GM21515 (cell line): ENCODE results near the gene UPP1.
"Not testable (repeated sequence)": the region's sequence is repeated elsewhere in the genome, so short reads cannot be mapped to it uniquely, and the experiment has no call there.

Experiments
- ATAC-seq: cut with Tn5 transposase; IDR thresholded peaks from one replicate; pipeline ENCODE4 v1.9.1; 2021; ENCODE audit not compliant: unreplicated experiment

The UPP1 gene

GRCh38 chr7:48089046-48090003, at the start of gene UPP1:
TSS of gene UPP1 (plus strand) at chr7:48089265. CDS start at chr7:48094784, 5,519 bp downstream.
- peak; percentile 60 for ATAC-seq

DNA sequence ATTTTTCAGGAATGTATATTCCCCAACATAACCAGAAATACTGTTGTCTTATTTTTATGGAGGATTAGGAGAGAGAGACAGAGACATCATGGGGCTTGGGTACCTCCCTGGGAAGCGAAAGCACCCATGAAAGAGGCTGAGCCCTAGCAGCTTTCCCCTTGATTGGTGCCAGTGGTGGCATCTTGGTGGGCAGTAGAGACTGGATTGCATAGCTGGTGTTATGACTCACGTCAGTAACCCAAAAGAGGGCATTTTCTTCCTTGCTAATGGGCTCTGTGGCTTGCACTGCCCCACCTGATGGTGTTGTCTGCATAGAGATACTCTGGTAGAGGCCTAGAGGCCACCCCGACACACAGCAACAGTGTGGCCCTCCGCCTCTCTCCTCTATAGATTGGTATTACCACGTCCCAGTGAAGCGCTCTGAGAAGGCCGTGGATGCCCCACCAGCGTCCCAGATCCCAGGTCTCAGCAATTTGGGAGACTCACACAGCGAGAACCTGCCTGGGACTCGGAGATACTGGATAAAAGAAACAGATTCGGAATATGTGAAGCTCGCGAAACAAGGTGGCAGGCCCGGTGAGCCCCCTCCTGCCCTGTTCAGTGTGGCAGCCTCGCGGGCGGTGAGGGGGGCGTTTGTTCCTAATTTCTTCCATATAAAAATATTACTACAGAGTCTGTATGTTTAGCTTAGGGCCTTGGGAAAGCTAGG, 48.0 kb upstream of the UPP1 start:
- no peak for ATAC-seq

DNA sequence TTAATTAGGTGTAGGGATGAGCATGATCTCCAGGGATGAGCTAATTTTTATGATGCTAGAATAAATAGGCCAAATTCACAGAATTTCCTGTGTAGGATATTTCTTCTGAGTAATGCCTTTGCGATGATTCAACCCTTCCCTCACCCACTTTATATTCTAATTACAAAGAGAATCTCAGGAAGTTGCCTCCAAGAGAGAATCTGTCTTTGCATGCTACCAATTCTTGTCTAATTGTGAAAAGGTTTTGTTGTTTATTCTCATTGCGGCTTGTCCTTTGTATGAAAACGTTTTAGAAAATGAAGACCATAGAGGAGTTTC, 47.5 kb upstream of the UPP1 start:
- ATAC-seq, result no peak

GRCh38 chr7:48042216-48042615, 46.8 kb upstream of the UPP1 start:
- ATAC-seq, result no peak

GRCh38 chr7:48042636-48043035, 46.4 kb upstream of the UPP1 start:
- ATAC-seq, result no peak

DNA sequence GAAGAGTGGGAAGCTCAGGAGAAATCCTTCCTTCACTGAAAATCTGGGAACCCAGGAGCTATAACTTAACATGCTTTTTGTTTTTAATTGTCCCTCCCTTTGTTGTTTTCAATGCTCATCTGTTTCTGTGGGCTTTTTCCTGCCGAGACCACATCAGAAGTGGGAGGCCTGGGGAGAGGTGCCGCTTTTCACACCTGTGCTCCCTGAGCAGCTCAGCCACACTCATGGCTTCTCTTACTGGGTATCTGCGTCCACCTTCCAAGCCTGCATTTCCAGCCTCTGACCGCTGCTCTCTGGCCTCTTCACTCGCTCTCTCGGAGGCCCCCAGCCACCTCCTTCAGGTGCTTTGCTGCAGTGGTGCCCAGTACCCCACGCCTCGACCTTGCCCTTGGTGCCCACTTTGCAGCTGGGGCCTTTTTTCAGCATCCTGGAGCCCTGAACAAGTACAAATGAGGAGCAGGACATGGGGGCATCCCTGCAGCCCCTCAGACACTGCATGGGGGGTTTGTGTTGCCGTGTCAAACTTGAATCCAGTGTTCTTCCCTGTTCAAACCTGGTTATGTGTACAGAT, 43.8 kb upstream of the UPP1 start:
- ATAC-seq, result no peak

- no peak for ATAC-seq
Measured at GRCh38 chr7:48046458-48046857, 42.6 kb upstream of the UPP1 start.

- ATAC-seq, result no peak
Measured at GRCh38 chr7:48048113-48048512, 41.0 kb upstream of the UPP1 start.

DNA sequence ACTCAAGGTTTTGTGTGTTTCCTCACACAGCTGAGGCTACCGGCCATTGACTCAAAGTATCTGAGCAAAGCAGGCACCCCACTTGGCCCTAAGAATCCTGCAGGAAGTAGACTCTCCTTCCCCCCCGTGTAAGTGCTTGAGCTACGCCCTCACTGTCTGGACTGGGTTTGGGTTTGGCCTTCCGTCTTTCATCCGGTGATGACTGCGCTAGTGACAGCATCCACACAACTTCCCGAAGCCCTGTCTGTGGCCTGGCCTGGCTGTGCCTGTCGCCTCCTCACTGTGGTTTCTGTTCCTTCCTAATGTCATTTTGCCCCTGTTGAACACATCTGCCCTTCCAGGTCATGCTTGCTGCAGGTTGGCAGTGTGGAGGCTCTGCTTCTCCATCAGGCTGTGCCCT, 39.2 kb upstream of the UPP1 start:
- no peak for ATAC-seq

- ATAC-seq, result peak; percentile 84
Measured at GRCh38 chr7:48052748-48053147, 36.3 kb upstream of the UPP1 start.

- ATAC-seq, result no peak
Measured at GRCh38 chr7:48053736-48054135, 35.3 kb upstream of the UPP1 start.

DNA sequence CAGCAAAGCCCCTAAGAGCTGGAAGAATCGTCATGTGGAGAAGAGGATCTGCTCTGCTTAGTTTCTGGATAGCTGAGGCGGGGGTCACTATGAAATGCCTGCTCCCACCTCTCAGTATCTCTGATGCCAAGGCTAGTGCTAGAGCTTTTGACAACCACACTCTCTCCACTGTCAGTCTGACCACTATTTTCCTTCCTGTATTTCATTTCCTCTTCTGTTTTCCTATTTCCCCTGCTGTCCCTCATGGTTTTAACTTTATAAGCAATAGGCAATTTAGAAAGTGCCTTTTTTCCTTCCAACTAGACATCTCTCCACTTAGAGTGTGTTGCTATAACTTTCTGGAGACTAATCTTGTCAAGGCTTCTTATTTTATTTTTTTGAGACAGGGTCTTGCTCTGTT, 30.1 kb upstream of the UPP1 start:
- no peak for ATAC-seq

GRCh38 chr7:48059706-48060105, 29.4 kb upstream of the UPP1 start:
- ATAC-seq, result no peak

- no peak for ATAC-seq
Measured at GRCh38 chr7:48063985-48064384, 25.1 kb upstream of the UPP1 start.

DNA sequence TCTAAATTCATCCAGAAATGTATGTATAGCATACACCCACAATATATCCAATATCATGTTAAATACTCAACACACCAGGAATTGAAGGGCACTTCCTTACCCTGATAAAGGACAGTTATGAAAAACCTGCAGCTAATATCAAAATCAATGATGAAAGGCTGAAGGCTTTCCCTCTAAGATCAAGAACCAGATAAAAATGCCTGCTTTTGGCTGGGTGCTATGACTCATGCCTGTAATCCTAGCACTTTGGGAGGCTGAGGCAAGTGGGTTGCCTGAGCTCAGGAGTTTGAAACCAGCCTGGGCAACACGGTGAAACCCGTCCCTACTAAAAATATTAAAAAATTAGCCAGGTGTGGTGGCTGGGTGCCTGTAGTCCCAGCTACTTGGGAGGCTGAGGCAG, 21.6 kb upstream of the UPP1 start:
- ATAC-seq, result no peak

- no peak for ATAC-seq
Measured at GRCh38 chr7:48074204-48074654, 14.8 kb upstream of the UPP1 start.

DNA sequence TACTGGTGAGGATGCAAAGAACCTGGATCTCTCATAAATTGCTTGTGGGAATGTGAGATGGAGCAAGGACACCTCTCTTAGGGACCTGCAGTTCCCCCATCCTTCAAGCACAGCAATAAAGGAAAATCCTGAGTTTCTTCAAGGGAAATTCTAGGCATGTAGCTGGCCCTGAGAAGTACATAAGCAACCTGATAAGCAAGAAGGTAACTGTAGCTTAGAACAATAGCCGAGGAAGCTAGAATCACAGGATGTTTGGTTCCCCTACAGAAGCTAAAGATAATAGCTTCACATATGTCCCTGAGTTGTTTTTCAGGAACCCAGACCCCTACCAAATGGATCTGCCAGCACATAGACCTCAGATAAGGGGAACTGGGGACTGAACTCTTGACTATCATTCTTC, 11.6 kb upstream of the UPP1 start:
- no peak for ATAC-seq

GRCh38 chr7:48078470-48078869, 10.6 kb upstream of the UPP1 start:
- ATAC-seq, result no peak

DNA sequence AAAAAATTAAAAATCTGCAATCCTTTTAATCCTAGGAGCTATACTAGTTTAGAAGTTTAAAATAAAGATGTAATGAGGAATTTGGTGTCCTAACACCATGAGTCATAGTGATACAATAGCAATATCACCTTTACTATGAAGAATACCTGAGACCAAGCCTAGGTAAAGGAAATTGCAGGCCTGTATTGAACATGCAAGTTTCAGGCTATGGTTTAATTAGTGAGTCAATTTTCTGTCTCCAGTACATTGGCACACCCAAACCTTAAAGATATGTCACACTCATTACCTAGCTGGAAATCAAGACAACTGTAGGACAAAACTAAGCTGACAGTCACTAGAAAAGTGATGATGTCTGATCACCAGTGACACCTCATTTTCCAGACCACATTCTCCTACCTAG, 6.7 kb upstream of the UPP1 start:
- ATAC-seq, result not testable (repeated sequence)

DNA sequence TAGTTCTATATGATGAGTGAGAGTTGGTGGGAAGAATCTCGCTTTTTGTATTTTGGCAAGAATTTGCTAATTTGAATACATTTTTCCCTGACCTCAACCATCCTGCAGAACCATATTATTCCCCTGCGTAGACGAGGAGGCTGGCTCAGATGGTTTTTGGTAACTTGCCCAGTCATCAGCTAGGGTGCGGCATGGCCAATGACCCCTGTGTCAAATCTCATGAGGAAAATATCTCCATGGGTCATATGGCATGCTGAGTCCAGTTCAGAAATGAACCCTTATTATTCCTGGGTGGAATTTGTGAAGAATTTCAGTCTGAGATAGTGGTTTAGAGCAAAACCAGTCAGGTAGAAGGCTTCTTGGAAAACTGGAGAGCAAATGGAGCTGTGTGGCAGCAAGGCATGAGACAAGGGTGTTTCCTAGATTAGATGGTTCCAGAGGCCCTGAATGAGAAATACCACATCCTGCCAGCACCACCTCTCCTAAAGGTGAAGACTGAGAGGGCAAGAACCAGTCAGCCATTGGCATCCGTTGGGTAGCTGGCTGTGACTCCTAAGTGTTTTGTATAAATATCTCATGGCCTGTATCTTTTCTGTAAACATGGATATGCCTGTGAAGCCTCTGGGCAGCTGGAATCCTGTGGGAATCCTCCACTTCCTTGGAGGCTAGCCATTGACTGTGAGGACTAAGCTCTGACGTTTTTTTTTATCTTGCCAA, 5.8 kb upstream of the UPP1 start:
- ATAC-seq, result no peak

DNA sequence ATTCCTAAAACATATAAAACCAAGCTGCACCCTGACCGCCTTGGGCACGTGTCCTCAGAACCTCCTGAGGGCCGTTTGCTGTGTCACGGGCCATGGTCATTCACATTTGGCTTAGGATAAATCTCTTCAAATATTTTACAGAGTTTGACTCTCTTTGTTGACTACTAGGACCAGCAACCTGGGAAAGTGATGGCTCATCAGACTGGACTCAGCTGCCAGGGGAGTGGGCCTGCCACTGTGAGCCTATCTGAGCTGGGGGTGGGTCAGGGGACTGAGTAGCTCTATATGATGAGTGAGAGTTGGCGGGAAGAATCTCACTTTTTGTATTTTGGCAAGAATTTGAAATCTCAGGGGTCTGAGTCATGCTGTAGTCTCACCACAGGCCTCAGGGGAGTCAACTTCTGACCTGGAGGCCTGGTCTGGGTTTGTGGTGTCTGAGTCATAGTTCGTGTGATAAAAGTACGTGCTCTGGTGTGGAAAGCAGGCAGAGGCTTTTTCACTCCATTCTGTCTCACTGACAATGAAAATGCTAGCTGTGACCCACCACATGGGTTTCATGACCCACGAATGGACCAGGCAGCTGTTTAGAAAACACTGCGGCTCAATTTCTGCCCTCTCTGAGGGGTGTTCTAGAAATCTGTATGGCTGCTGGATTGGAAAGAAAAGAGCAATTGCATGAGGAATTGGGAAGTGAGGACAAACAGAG, 4.2 kb upstream of the UPP1 start:
- ATAC-seq, result peak; percentile 61
